ENCODE data around the gene RHBDF1.

- TF ChIP-seq CTCF (IDR thresholded peaks at IDR 0.05 in 4 of 5, conservative IDR thresholded peaks at IDR 0.05 in 1 of 5): no peak
- TF ChIP-seq POLR2A (IDR thresholded peaks at IDR 0.05): no peak
Measured at GRCh38 chr16:71210-71539, 1.3 kb downstream of the RHBDF1 start.
